Measurements from ENCODE around the gene CDH26. TPM values are rescaled to one million over a fixed set of nuclear protein-coding genes. Genes with fewer than 3 reads are reported as not detected.
A peak's percentile ranks its signal among the peaks of the same experiment; 100 is the strongest.

The CDH26 gene
- total RNA-seq, 2 experiments from 2014 or later: 0.75 to 1.1 TPM

DNA sequence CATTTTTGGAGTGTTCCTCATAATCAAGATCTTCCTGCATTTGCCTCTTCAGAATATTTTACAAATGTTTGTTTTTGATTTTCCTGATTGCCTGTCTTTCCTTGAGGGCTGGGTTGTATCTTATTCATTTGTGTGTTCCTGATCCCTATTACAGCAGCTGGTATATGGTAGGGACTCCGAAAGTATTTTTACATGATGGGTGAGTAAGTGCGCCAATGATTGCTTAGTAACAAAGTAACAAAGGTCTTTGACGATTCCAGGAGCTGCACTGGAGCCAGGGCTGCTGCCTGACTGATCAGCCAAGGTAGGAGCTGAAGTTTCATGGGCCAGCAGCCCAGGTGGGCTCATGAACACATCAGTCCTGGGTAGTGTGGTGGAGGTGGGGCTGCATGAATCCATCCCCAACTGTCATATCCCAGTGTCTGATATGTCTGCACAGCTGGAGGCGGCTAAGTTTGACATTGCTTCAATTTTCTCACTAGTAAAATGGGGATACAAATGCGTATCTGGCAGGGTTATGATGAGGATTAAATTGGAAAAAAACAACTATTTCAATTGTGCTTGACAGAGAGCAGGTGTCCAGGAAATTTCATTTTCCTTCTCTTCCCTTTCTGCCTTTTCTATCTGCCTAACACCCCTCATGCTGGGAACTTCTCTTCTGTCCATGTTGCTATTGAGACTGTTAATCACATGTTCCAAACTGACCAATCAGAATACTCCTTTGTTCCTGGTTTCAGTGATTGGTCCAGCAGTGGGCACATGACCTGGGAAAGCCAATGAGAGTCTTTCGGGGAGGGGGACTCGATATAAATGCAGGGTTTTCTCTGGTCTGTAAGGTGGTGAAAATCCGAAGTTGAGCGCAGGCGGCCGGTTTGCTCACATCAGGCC lies 90.7 kb downstream of the CDH26 start:
- ATAC-seq (ENCODE audit: poor library complexity): no peak
- DNase-seq: no peak
- CTCF ChIA-PET: interaction anchor here (1.0 kb wide), 1 partner anchor 9 kb away, joined by 3 read pairs; no protein-coding TSS in a partner anchor
- no peaks in the 10 kb centered on the region for H3K27me3 ChIP-seq (ENCODE audit: control insufficient read depth in 1 of 2, insufficient read depth in 2 of 2, low read length in 2 of 2)
- Mint-ChIP-seq H3K4me1 (ENCODE audit: low read depth) (peaks cover 5% of the 10 kb centered on the region), H3K36me3 (ENCODE audit: low read depth) (no peaks in the 10 kb centered on the region), H3K27ac (no peak overlapping the region), H3K4me3 (no peak overlapping the region), H3K9me3 (no peaks in the 10 kb centered on the region), H3K27me3 (no peaks in the 10 kb centered on the region)
- intact Hi-C loops (cut with DNase I, micrococcal nuclease): no loop called here
- H3K4me1 ChIP-seq (ENCODE audit: insufficient read depth, low read length): no peaks in the 10 kb centered on the region
- POLR2A ChIA-PET: no interaction called here
- TF ChIP-seq, protein P1, sequence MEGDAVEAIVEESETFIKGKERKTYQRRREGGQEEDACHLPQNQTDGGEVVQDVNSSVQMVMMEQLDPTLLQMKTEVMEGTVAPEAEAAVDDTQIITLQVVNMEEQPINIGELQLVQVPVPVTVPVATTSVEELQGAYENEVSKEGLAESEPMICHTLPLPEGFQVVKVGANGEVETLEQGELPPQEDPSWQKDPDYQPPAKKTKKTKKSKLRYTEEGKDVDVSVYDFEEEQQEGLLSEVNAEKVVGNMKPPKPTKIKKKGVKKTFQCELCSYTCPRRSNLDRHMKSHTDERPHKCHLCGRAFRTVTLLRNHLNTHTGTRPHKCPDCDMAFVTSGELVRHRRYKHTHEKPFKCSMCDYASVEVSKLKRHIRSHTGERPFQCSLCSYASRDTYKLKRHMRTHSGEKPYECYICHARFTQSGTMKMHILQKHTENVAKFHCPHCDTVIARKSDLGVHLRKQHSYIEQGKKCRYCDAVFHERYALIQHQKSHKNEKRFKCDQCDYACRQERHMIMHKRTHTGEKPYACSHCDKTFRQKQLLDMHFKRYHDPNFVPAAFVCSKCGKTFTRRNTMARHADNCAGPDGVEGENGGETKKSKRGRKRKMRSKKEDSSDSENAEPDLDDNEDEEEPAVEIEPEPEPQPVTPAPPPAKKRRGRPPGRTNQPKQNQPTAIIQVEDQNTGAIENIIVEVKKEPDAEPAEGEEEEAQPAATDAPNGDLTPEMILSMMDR (IDR thresholded peaks at IDR 0.05): no peak
- no peaks in the 10 kb centered on the region for H3K36me3 ChIP-seq (ENCODE audit: insufficient read depth, low read length)
- H3K4me3 ChIP-seq (ENCODE audit: low read length): no peak overlapping the region
- H3K9me3 ChIP-seq (ENCODE audit: control insufficient read depth in 1 of 2, insufficient read depth in 1 of 2, low read length in 2 of 2): no peaks in the 10 kb centered on the region
- H3K27ac ChIP-seq (ENCODE audit: low read depth in 1 of 2, low read length in 2 of 2): no peak overlapping the region

DNA sequence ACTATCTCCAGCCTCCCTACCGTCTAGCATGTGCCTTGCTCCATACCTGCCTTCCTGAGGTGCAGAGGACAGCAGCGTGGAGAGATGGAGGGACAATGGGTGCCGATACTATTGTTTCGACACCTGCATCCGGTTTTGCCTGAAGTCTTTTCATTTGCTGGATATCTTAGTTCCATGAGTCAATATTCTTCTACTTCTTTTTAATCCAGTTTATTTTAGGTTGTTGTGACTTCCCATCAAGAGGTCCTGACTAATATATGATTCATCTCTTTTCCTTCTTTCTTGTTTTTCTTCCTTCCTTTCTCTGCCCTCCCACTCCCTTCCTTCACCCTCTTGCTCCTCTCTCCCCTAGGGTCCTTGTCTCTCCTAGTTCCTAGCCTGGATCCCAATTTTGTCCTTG lies 91.4 kb downstream of the CDH26 start:
- Histone ChIP-seq H3K9me3 (ENCODE audit: control insufficient read depth in 1 of 2, insufficient read depth in 1 of 2, low read length in 2 of 2) (no peaks in the 10 kb centered on the region), H3K27ac (ENCODE audit: low read depth in 1 of 2, low read length in 2 of 2) (no peak overlapping the region), H3K27me3 (ENCODE audit: control insufficient read depth in 1 of 2, insufficient read depth in 2 of 2, low read length in 2 of 2) (no peaks in the 10 kb centered on the region), H3K36me3 (ENCODE audit: insufficient read depth, low read length) (no peaks in the 10 kb centered on the region), H3K4me3 (ENCODE audit: low read length) (no peak overlapping the region), H3K4me1 (ENCODE audit: insufficient read depth, low read length) (peaks cover 1% of the 10 kb centered on the region)
- ChIA-PET POLR2A (no interaction called here), CTCF (no interaction called here)
- ATAC-seq (ENCODE audit: poor library complexity) (no peak), DNase-seq (no peak)
- Mint-ChIP-seq H3K4me1 (ENCODE audit: low read depth) (peaks cover 7% of the 10 kb centered on the region), H3K4me3 (no peak overlapping the region), H3K27me3 (no peaks in the 10 kb centered on the region), H3K27ac (no peak overlapping the region), H3K36me3 (ENCODE audit: low read depth) (no peaks in the 10 kb centered on the region), H3K9me3 (no peaks in the 10 kb centered on the region)
- TF ChIP-seq, protein P1 (IDR thresholded peaks at IDR 0.05): no peak
- intact Hi-C loops (cut with DNase I, micrococcal nuclease): no loop called here

DNA sequence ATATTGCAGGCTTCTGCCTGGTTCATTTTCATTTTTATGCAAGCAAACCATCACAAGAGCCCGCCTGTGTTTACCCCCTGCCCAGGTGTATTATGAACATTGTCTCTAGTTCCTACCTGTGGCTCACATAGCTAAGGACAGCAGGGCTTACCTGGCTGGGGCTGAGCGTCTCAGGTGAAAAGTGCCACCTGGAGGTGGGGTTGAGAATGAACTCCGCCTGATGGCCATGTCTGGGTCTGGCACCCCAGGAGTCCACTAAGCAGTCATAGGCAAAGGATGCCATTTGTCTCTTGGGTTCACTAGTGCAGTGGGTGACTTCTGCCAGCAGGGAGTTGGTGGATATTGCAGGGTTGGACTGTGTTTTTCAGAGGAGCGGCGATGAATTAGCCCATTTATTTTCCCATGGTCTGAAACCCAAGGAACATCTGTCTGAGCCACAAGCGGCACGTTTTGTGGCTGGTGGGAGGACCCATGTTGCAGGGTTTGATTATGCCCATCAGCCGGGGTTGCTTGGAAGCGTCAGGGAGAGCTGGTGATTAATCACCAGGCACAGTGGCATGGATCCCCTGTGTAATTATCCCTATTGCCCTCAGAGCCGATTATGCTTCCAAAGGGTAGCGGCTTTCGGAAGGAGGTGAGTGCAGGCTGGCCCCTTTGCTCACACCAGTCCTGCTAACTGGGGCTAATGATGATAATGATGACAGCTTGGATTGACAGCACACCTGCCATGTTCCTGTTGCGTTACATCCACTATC lies 92.1 kb downstream of the CDH26 start:
- H3K4me1 Mint-ChIP-seq (ENCODE audit: low read depth): peaks cover 15% of the 10 kb centered on the region
- intact Hi-C loops (cut with DNase I, micrococcal nuclease): loop anchor here in 1 of 2 experiments (10.0 kb wide), 1 partner anchor 1214 kb away; no protein-coding TSS in a partner anchor
- H3K27ac Mint-ChIP-seq: no peak overlapping the region
- H3K27me3 Mint-ChIP-seq: no peaks in the 10 kb centered on the region
- H3K9me3 Mint-ChIP-seq: no peaks in the 10 kb centered on the region
- H3K9me3 ChIP-seq (ENCODE audit: control insufficient read depth in 1 of 2, insufficient read depth in 1 of 2, low read length in 2 of 2): no peaks in the 10 kb centered on the region
- ATAC-seq (ENCODE audit: poor library complexity) (no peak), DNase-seq (peak in 2 of 14 experiments; percentile 13 to 23)
- H3K36me3 ChIP-seq (ENCODE audit: insufficient read depth, low read length): no peaks in the 10 kb centered on the region
- no peak overlapping the region for H3K4me3 Mint-ChIP-seq
- H3K27me3 ChIP-seq (ENCODE audit: control insufficient read depth in 1 of 2, insufficient read depth in 2 of 2, low read length in 2 of 2): no peaks in the 10 kb centered on the region
- POLR2A ChIA-PET: no interaction called here
- no peak overlapping the region for H3K27ac ChIP-seq (ENCODE audit: low read depth in 1 of 2, low read length in 2 of 2)
- no peak overlapping the region for H3K4me3 ChIP-seq (ENCODE audit: low read length)
- TF ChIP-seq, protein P1 (IDR thresholded peaks at IDR 0.05): no peak
- H3K4me1 ChIP-seq (ENCODE audit: insufficient read depth, low read length): peaks cover 9% of the 10 kb centered on the region
- H3K36me3 Mint-ChIP-seq (ENCODE audit: low read depth): no peaks in the 10 kb centered on the region
- CTCF ChIA-PET: no interaction called here
